BE2C (cell line): ENCODE results near the gene KCNA2.

ENCODE experiments used
- DNase-seq: peaks from one replicate; pipeline ENCODE4 v3.0.0-alpha.2; 2020
- H3K27me3 ChIP-seq: fragments of 250-450 bp; sonication (Bioruptor Pico); 2 replicates; pipeline ENCODE4 v1.5.1; 2020; ENCODE audit warnings: mild to moderate bottlenecking
- H3K36me3 ChIP-seq: fragments of 250-450 bp; sonication (Bioruptor Pico); 2 replicates; pipeline ENCODE4 v1.5.1; 2020; ENCODE audit warnings: mild to moderate bottlenecking
- H3K4me1 ChIP-seq: fragments of 250-450 bp; sonication (Bioruptor Pico); 2 replicates; pipeline ENCODE4 v1.5.1; 2020
- H3K4me3 ChIP-seq: 2 replicates; pipeline ENCODE4 v1.5.1; 2011; ENCODE audit warnings: low read depth, low read length
- H3K9me3 ChIP-seq: fragments of 250-450 bp; sonication (Bioruptor Pico); 2 replicates; pipeline ENCODE4 v1.5.1; 2020
- TF ChIP-seq, protein P1 (sequence below): IDR thresholded peaks from 2 replicates; pipeline ENCODE4 v1.5.1; 2012; ENCODE audit warnings: mild to moderate bottlenecking, low read depth, low read length

KCNA2 gene

DNA sequence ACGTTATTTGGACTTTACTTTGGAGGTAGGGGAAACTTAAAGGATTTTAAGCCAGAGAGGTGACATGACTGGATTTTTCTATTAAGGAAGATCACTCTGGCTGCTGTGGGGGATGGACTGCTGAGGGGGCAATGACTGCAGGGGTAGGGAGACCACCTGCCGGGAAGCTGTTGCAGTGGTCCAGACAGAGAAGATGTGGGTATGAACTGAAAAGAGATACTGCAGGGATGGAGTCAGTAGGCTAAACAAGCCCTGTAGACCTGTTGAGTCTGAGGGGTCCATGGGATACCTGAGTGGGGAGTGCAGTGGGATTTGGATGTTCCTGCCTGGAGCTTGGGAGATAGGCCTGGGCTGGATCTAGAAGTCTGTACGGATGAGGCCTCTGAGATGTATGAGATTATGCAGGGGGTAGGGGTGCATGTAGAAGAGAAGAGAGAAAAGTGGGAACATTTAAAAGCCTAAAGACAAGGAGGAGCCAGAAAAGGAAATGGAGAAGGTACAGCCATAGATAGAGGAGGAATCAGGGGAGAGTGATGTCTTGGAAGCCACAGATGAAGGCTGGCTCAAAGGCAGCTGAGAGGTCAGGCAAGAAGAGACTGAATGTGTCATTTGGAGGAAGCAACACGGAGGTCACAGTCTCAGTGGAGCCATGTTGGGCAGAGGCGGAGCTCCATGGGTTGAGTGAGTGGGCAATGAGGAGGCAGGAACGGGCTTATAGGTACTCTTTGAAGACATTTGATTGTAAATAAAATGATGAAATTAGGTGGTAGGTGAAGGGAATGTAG lies 25.9 kb upstream of the KCNA2 start:
- Histone ChIP-seq H3K27me3 (no peaks in the 10 kb centered on the region), H3K9me3 (no peaks in the 10 kb centered on the region), H3K36me3 (no peaks in the 10 kb centered on the region), H3K4me3 (no peak overlapping the region), H3K4me1 (no peaks in the 10 kb centered on the region)
- TF ChIP-seq, protein P1, sequence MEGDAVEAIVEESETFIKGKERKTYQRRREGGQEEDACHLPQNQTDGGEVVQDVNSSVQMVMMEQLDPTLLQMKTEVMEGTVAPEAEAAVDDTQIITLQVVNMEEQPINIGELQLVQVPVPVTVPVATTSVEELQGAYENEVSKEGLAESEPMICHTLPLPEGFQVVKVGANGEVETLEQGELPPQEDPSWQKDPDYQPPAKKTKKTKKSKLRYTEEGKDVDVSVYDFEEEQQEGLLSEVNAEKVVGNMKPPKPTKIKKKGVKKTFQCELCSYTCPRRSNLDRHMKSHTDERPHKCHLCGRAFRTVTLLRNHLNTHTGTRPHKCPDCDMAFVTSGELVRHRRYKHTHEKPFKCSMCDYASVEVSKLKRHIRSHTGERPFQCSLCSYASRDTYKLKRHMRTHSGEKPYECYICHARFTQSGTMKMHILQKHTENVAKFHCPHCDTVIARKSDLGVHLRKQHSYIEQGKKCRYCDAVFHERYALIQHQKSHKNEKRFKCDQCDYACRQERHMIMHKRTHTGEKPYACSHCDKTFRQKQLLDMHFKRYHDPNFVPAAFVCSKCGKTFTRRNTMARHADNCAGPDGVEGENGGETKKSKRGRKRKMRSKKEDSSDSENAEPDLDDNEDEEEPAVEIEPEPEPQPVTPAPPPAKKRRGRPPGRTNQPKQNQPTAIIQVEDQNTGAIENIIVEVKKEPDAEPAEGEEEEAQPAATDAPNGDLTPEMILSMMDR, result no peak
- DNase-seq, result no peak

DNA sequence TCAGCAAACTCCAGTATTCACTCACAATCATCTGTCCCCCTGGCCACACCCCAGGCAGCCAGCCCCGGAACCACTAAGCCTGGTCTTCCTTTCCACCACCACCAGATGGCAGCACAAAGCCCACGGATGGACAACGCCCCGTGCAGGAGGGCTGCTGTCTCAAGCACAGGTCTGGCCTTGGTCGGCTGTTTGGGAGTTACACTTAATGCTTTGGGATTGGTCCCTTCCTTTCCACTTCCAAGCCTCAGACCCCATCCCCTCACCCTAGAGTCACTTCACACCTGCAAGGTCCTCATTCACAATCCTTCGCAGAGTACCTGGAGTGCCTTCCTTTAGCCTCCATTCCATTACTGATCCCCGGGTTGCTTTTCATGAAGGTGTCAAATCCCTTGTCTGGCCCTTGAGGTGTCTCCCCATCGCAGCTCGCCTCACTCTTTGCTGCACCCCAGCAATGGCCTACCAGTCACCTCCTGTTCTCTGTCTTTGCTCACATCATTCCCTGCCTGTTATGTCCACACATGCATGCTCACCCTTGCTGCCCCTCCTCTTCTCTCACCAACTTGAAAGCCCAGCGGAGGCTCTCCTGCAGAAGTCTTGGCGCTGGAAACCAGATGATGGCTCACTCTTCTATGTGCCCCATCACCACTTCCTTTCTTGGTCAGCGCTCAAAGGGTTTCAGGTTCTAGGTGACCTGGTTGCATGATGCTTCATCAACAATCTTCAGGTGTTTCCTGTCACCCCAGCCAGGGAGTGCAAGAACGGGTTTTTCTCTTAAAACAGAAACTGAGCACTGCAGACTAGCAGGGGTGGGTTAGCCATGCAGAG lies 24.9 kb upstream of the KCNA2 start:
- Histone ChIP-seq H3K36me3 (no peaks in the 10 kb centered on the region), H3K27me3 (no peaks in the 10 kb centered on the region), H3K4me1 (no peaks in the 10 kb centered on the region), H3K9me3 (no peaks in the 10 kb centered on the region), H3K4me3 (no peak overlapping the region)
- TF ChIP-seq, protein P1, result peak; percentile 92
- peak; percentile 82 for DNase-seq

DNA sequence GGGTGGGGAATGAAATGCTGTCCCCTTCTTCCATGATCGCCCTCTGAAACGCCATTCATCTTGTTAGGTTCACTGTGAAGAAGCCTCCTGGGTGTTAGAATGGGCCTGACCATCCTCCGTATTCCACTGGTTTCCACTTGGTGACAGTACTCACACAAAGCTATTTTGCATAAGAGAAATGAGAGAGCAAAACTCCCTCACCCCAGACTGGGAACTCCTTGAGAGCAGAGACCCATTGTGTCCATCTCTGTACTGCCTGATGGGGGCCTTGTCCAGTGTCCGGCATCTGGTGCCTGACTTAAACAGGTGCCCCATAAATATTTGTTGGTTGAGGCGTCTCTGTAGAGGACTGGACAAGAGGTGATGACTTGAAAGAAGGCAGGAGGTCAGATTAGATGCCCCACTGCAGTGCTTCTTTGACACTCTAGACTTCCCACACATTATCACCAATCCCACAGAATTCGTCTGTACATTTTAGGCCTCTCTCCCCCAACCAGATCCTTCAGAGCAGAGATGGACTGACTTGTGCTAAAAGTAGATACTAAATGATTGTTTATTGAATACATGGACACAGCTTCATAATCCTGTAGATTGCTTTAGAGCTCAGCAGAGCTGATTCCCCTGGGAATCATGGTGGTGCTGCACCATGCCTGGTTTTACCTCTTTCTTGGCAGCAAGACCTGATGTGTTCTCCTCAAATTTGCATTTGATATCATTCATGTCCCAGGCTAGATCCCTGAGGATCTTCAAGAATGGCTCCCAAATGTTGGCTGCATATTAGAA lies 22.4 kb upstream of the KCNA2 start:
- no peaks in the 10 kb centered on the region for H3K9me3 ChIP-seq
- DNase-seq, result no peak
- H3K27me3 ChIP-seq, result peaks cover under 1% of the 10 kb centered on the region
- H3K36me3 ChIP-seq, result no peaks in the 10 kb centered on the region
- H3K4me1 ChIP-seq, result no peaks in the 10 kb centered on the region
- TF ChIP-seq, protein P1, result no peak
- no peak overlapping the region for H3K4me3 ChIP-seq

DNA sequence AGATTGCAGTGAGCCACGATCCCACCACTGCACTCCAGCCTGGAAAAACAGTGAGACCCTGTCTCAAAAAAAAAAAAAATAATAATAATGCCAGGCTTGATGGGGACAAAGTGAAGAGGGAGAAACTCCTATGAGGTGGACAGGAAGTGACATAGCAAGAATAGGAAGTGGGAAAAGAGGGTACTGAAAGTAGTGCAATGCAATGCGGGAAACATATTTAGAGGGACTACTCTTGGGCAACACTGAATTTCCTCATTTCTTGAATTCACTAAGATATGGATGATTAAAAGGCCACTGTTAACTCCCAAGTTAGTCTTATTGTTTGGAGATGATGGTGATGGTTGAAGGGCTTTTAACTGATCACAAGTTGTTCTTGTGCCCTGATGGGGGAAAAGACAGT lies 21.6 kb upstream of the KCNA2 start:
- Histone ChIP-seq H3K36me3 (no peaks in the 10 kb centered on the region), H3K27me3 (peaks cover 8% of the 10 kb centered on the region), H3K4me1 (no peaks in the 10 kb centered on the region), H3K4me3 (no peak overlapping the region), H3K9me3 (no peaks in the 10 kb centered on the region)
- DNase-seq, result no peak
- TF ChIP-seq, protein P1, result no peak

DNA sequence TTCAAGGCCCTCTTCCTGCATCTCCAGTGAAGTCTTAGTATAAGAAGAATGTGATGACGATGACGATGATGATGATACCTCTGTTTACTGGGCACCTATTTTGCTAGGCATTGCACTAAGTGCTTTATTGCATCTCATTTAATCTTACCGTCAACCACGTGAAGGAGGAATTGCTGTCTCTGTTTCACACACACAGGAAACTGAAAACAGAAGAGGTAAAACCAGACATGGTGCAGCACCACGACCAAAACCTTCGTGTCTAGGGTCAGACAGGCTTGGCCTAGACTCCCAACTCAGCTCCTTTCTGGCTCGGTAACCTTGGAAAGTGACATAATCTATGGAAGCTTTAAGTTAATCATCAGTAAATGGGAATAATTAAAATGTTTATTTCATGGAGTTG lies 20.7 kb upstream of the KCNA2 start:
- Histone ChIP-seq H3K27me3 (peaks cover 15% of the 10 kb centered on the region), H3K9me3 (no peaks in the 10 kb centered on the region), H3K4me1 (no peaks in the 10 kb centered on the region), H3K4me3 (no peak overlapping the region), H3K36me3 (no peaks in the 10 kb centered on the region)
- TF ChIP-seq, protein P1, result no peak
- no peak for DNase-seq
